NCI-H82 treated with DMSO at 0.1 percent for 48 hours (cell line): ENCODE data around the gene MDM2.
"Not testable (repeated sequence)": the region's sequence is repeated elsewhere in the genome, so short reads cannot be mapped to it uniquely, and the experiment has no call there.

ENCODE experiments used
- DNase-seq: peaks from one replicate; lab custom pipeline; 2025; ENCODE audit not compliant: unreplicated experiment; lab: John Stamatoyannopoulos, UW

MDM2 gene

GRCh38 chr12:68825569-68826217 lies 17.7 kb downstream of the MDM2 start:
- no peak for DNase-seq

DNA sequence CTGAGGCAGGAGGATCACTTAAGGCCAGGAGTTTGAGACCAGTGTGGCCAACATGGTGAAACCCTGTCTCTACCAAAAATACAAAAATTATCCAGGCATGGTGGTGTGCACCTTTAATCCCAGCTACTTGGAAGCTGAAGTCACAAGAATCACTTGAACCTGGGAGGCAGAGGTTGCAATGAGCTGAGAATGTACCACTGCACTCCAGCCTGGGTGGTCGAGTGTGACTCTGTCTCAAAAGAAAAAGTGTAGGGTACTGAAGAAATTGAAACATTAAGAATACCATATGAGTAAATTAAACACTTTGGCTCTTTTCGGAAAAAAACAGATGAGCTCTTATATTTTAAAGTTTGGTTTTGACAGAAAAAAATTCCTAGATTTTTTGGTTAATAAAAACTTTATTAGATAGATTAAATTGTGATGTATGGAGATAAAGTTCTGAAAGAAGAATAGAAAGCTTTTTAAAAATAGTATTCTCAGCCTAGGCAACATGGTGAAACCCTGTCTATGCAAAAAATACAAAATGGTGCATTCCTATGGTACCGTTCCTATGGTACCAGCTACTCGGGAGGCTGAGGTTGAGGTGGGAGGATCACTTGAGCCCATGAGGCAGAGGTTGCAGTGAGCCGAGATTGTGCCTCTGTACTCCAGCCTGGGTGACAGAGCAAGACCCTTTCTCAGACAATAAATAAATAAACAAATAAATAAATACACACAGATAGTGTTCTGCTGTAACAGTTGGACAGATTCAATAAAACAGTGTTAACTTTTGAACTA lies 20.1 kb downstream of the MDM2 start:
- DNase-seq, result no peak

- DNase-seq, result no peak
Observed at GRCh38 chr12:68828672-68829068, 20.7 kb downstream of the MDM2 start.

- DNase-seq, result no peak
Observed at GRCh38 chr12:68831272-68831671, 23.3 kb downstream of the MDM2 start.

- no peak for DNase-seq
Observed at GRCh38 chr12:68831751-68832503, 23.9 kb downstream of the MDM2 start.

GRCh38 chr12:68832504-68832867 lies 24.5 kb downstream of the MDM2 start:
- DNase-seq, result no peak

- no peak for DNase-seq
Observed at GRCh38 chr12:68833508-68833907, 25.5 kb downstream of the MDM2 start.

DNA sequence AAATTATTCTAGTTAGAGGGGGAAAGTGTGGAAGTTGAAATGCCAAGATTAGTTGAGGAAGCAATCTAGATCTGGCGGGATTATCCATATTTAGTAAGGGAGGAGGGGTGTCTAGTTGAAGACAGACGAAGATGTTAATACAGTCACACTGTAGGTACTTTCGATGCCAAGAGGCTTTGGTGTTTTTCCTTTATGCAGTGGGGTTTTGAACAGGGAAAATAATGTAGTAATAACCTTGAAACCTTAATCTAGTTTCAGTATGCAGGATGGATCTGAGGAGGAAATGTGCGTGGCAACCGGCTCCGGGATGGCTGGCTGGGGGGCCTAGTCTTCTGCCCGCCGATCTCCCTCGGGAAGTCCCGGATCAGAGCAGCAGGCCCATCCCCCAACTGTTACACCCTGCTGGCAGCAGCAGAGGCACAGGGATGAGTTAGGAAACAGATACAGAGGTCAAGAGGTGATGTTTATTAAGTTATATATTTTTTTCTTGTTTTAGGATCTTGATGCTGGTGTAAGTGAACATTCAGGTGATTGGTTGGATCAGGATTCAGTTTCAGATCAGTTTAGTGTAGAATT lies 27.4 kb downstream of the MDM2 start:
- peak; percentile 23 for DNase-seq

GRCh38 chr12:68837215-68837614 lies 29.2 kb downstream of the MDM2 start:
- DNase-seq, result no peak

- DNase-seq, result no peak
Observed at GRCh38 chr12:68838046-68838886, 30.3 kb downstream of the MDM2 start.

DNA sequence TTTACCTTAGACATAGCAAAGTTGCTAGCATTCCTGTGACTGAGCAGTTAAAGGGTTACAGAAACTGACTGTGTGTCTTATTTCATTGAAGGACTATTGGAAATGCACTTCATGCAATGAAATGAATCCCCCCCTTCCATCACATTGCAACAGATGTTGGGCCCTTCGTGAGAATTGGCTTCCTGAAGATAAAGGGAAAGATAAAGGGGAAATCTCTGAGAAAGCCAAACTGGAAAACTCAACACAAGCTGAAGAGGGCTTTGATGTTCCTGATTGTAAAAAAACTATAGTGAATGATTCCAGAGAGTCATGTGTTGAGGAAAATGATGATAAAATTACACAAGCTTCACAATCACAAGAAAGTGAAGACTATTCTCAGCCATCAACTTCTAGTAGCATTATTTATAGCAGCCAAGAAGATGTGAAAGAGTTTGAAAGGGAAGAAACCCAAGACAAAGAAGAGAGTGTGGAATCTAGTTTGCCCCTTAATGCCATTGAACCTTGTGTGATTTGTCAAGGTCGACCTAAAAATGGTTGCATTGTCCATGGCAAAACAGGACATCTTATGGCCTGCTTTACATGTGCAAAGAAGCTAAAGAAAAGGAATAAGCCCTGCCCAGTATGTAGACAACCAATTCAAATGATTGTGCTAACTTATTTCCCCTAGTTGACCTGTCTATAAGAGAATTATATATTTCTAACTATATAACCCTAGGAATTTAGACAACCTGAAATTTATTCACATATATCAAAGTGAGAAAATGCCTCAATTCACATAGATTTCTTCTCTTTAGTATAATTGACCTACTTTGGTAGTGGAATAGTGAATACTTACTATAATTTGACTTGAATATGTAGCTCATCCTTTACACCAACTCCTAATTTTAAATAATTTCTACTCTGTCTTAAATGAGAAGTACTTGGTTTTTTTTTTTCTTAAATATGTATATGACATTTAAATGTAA lies 31.5 kb downstream of the MDM2 start:
- DNase-seq, result no peak

- DNase-seq, result not testable (repeated sequence)
Observed at GRCh38 chr12:68841175-68841574, 33.2 kb downstream of the MDM2 start.

DNA sequence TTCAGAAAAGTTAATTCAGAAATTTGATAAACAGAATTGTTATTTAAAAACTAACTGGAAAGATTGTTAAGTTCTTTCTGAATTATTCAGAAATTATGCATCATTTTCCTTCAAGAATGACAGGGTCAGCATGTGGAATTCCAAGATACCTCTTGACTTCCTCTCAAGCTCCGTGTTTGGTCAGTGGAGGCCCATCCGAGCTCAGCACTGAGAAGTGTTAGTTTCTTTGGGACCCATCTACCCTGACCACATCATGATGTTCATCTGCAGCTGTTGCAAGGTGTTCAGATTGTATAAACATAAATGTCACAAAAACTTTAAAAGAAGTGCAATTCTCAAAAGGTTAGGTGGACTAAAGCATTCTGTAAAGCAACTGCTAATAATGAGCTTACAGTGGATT lies 33.7 kb downstream of the MDM2 start:
- DNase-seq, result no peak

DNA sequence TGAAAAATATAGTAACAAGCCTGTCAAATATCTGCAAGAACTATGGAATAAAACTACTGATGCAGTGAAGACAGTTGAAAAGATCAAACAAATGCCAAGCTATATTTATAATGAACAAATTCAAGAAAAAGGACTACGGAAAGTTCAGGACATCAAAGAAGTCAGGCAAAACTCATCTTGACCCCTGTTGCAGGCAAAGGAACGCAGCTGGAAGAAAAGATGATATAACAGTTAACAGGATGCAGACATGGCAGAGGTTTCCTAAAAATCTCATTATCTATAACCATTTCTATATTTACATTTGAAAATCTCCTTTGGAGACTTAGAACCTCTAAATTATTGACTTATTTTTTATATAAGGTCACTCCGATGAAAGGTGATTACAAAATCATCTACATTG lies 34.1 kb downstream of the MDM2 start:
- no peak for DNase-seq

GRCh38 chr12:68842784-68843567 lies 35.0 kb downstream of the MDM2 start:
- no peak for DNase-seq

DNA sequence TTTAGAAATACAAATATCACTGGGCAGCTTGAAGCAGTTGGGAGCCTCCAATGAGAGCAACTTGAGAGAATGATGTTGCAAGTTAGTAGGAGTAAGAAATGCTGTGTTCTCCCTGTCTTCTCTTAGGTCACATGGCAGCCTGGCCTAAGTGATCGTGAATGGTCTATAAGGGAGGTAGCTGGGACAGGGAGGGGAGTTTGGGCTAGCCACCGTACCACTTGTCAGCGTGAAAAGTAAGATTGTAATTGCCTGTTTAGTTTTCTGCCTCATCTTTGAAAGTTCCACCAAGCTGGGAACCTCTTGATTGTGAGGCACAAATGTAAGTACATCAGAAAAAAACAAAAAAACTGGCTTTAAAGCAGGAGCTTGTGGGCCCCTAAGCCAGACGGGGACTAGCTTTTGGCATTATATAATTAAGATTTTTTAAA lies 36.4 kb downstream of the MDM2 start:
- no peak for DNase-seq

DNA sequence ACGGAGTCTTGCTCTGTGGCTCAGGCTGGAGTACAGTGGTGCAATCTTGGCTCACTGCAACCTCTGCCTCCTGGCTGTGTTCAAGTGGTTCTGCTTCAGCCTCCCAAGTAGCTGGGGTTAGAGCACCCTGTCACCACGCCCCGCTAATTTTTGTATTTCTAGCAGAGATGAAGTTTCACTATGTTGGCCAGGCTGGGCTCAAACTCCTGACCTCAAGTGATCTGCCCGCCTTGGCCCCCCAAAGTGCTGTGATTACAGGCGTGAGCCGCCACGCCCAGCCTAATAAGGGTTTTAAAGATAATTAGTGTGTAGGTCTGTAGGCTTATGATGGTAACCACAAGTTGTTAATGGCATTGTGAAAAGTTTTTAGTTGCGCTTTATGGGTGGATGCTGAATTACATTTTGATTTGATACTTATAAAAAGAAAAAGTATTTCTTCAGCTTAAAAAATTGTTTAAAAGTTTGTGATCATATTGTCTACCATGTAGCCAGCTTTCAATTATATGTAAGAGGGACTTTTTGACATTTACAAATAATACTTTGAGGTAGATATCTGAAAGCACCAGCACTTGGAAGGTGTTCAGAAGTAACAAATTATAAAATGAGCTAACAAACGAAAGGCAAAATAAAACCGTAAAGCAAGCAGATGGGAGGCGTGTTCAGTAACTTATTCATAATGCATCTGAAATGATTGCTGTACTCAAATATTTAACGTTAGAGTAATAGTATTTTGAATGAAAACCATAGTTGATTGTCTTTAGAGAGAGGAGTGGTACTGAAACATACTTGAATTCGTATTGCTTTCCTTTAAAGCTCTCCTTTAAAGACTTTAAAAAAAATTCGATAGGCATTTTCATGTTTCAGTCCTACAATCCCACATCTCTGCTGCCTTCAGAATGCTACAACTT lies 37.1 kb downstream of the MDM2 start:
- DNase-seq, result no peak

DNA sequence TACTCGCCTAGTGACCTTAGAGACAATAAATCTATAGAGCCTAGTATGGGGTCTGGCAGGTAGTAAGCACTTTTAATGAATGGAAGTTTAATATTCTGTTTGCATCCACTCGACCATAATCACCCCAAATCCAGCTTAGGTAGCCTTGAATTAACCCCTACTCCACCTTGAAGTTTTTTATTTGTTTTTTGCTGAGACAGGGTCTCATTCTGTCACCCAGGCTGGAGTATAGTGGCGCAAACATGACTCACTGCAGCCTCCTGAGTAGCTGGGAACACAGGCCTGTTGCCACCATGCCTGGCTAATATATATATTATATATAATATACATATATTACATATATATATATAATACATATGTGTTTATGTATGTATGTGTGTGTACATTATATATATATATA lies 38.8 kb downstream of the MDM2 start:
- no peak for DNase-seq
